AG10803 (cell line): ENCODE measurements around the gene JADE3.
"Not testable (repeated sequence)": the region's sequence is repeated elsewhere in the genome, so short reads cannot be mapped to it uniquely, and the experiment has no call there.

Experiments
- DNase-seq: peaks from one replicate; pipeline ENCODE4 v3.0.0; 2010; ENCODE audit warnings: low read depth
- H3K4me3 ChIP-seq: 2 replicates; pipeline ENCODE4 v1.5.1; 2011; ENCODE audit warnings: mild to moderate bottlenecking, low read length, control low read depth
- CTCF ChIP-seq: conservative IDR thresholded peaks from 2 replicates; pipeline ENCODE4 v1.5.1; 2011; ENCODE audit warnings: mild to moderate bottlenecking, low read length, control low read depth, inconsistent platforms

Gene JADE3

GRCh38 chrX:46961574-46962283, 49.5 kb downstream of the JADE3 start:
- H3K4me3 ChIP-seq, result no peak overlapping the region
- no peak for TF ChIP-seq CTCF
- DNase-seq, result no peak

GRCh38 chrX:46965125-46965758, 53.0 kb downstream of the JADE3 start:
- peak; percentile 23 for DNase-seq
- H3K4me3 ChIP-seq, result no peak overlapping the region
- no peak for TF ChIP-seq CTCF

GRCh38 chrX:46967547-46967946, 55.3 kb downstream of the JADE3 start:
- no peak for TF ChIP-seq CTCF
- H3K4me3 ChIP-seq, result no peak overlapping the region
- no peak for DNase-seq

GRCh38 chrX:46977046-46977445, 64.8 kb downstream of the JADE3 start:
- DNase-seq, H3K4me3 ChIP-seq: not testable (repeated sequence)

- peak; percentile 59 for TF ChIP-seq CTCF
- no peak overlapping the region for H3K4me3 ChIP-seq
- DNase-seq, result peak; percentile 54
Measured at GRCh38 chrX:46978341-46979291, 66.4 kb downstream of the JADE3 start.

- no peak overlapping the region for H3K4me3 ChIP-seq
- TF ChIP-seq CTCF, result no peak
- no peak for DNase-seq
Measured at GRCh38 chrX:46984705-46985104, 72.5 kb downstream of the JADE3 start.

GRCh38 chrX:46989548-46989947, 77.3 kb downstream of the JADE3 start:
- H3K4me3 ChIP-seq, result no peak overlapping the region
- DNase-seq, result no peak
- no peak for TF ChIP-seq CTCF
